ENCODE data around the gene RCAN2.

- no peak for TF ChIP-seq CTCF (conservative IDR thresholded peaks at IDR 0.05; ENCODE audit: low read length)
- TF ChIP-seq EZH2phosphoT487 (IDR thresholded peaks at IDR 0.05; ENCODE audit: borderline replicate concordance, low read depth, low read length): no peak
Observed at GRCh38 chr6:46334442-46334841, 156.8 kb downstream of the RCAN2 start.

All from OCI-LY7 (cell line).